ENCODE results near the gene CDKN2AIPNL.
"Not testable (repeated sequence)": the region's sequence is repeated elsewhere in the genome, so short reads cannot be mapped to it uniquely, and the experiment has no call there.

The CDKN2AIPNL gene

GRCh38 chr5:134437847-134438581, 26.3 kb upstream of the CDKN2AIPNL start:
- peak; percentile 3 for DNase-seq

- no peak for DNase-seq
Measured at GRCh38 chr5:134437340-134437846, 25.7 kb upstream of the CDKN2AIPNL start.

- no peak for DNase-seq
Measured at GRCh38 chr5:134436523-134437339, 25.1 kb upstream of the CDKN2AIPNL start.

GRCh38 chr5:134435560-134435959, 23.9 kb upstream of the CDKN2AIPNL start:
- DNase-seq: no peak

- no peak for DNase-seq
Measured at GRCh38 chr5:134432677-134433359, 21.1 kb upstream of the CDKN2AIPNL start.

GRCh38 chr5:134432174-134432573, 20.5 kb upstream of the CDKN2AIPNL start:
- no peak for DNase-seq

- no peak for DNase-seq
Measured at GRCh38 chr5:134430001-134430569, 18.4 kb upstream of the CDKN2AIPNL start.

GRCh38 chr5:134427540-134428041, 15.9 kb upstream of the CDKN2AIPNL start:
- no peak for DNase-seq

GRCh38 chr5:134426361-134426760, 14.7 kb upstream of the CDKN2AIPNL start:
- no peak for DNase-seq

GRCh38 chr5:134423376-134423775, 11.7 kb upstream of the CDKN2AIPNL start:
- DNase-seq: no peak

- DNase-seq: no peak
Measured at GRCh38 chr5:134422791-134423365, 11.2 kb upstream of the CDKN2AIPNL start.

GRCh38 chr5:134421038-134421437, 9.4 kb upstream of the CDKN2AIPNL start:
- DNase-seq: not testable (repeated sequence)

GRCh38 chr5:134420343-134420742, 8.7 kb upstream of the CDKN2AIPNL start:
- DNase-seq: no peak

GRCh38 chr5:134418958-134419357, 7.3 kb upstream of the CDKN2AIPNL start:
- DNase-seq: no peak

- DNase-seq: no peak
Measured at GRCh38 chr5:134417707-134418106, 6.0 kb upstream of the CDKN2AIPNL start.

- no peak for DNase-seq
Measured at GRCh38 chr5:134413046-134413445, 1.4 kb upstream of the CDKN2AIPNL start.

- DNase-seq: no peak
Measured at GRCh38 chr5:134411228-134411545, 494 bp downstream of the CDKN2AIPNL start.

- no peak for DNase-seq
Measured at GRCh38 chr5:134410822-134411221, 859 bp downstream of the CDKN2AIPNL start.

GRCh38 chr5:134409321-134409720, 2.4 kb downstream of the CDKN2AIPNL start:
- no peak for DNase-seq

GRCh38 chr5:134406390-134406789, 5.3 kb downstream of the CDKN2AIPNL start:
- DNase-seq: no peak

GRCh38 chr5:134403951-134404350, 7.7 kb downstream of the CDKN2AIPNL start:
- no peak for DNase-seq

GRCh38 chr5:134398609-134399155, 13.0 kb downstream of the CDKN2AIPNL start:
- no peak for DNase-seq

All from NCI-H446 treated with DMSO at 0.1 percent for 48 hours (cell line).